Keratinocyte (primary cell): Measurements from ENCODE around the gene DSCAML1. TPM values are rescaled to one million over a fixed set of nuclear protein-coding genes. Genes with fewer than 3 reads are reported as not detected.

Source experiments
- DNase-seq: peaks from one replicate; pipeline ENCODE4 v3.0.0-alpha.2; 2011; ENCODE audit warnings: low read depth, missing footprints, low spot score
- FAIRE-seq: peaks from 2 replicates; lab custom pipeline; 2011; peaks lifted over from hg19 to GRCh38; lab: Jason Lieb, UNC
- H2AFZ ChIP-seq: 2 replicates; pipeline ENCODE4 v1.6.0; 2012; ENCODE audit warnings: low read length, control low read depth, inconsistent platforms; ENCODE audit not compliant: control insufficient read depth
- H3K27ac ChIP-seq: 2 replicates; pipeline ENCODE4 v1.5.1; 2011; ENCODE audit warnings: low read length; ENCODE audit not compliant: control insufficient read depth, insufficient read depth
- H3K27me3 ChIP-seq: 3 replicates; pipeline ENCODE4 v1.6.0; 2011; ENCODE audit warnings: low read length; ENCODE audit not compliant: control insufficient read depth, insufficient read depth; ENCODE audit errors: extremely low read depth
- H3K36me3 ChIP-seq, 2 experiments: 2 replicates in 1 of 2; 3 replicates in 1 of 2; pipeline ENCODE4 v1.5.1; 2011; ENCODE audit warnings: low read length in 2 of 2, mild to moderate bottlenecking in 1 of 2; ENCODE audit not compliant: control insufficient read depth in 2 of 2, insufficient read depth in 2 of 2; ENCODE audit errors: extremely low read depth in 1 of 2
- H3K4me1 ChIP-seq: 3 replicates; pipeline ENCODE4 v1.5.1; 2011; ENCODE audit warnings: low read length; ENCODE audit not compliant: control insufficient read depth, insufficient read depth; ENCODE audit errors: extremely low read depth
- H3K4me2 ChIP-seq: 3 replicates; pipeline ENCODE4 v1.6.0; 2011; ENCODE audit warnings: low read depth, low read length; ENCODE audit not compliant: control insufficient read depth, insufficient read depth; ENCODE audit errors: extremely low read depth
- H3K4me3 ChIP-seq, 3 experiments: fragments of 200-600 bp in 1 of 3; sonication (generic) in 1 of 3; 2 replicates in 2 of 3; 3 replicates in 1 of 3; pipeline ENCODE4 v1.5.1; 2011 to 2016; ENCODE audit warnings: low read length in 3 of 3, mild to moderate bottlenecking in 3 of 3, control low read depth in 2 of 3, inconsistent platforms in 1 of 3, low read depth in 1 of 3, mixed read lengths in 1 of 3, mixed run types in 1 of 3, moderate library complexity in 1 of 3; ENCODE audit not compliant: control insufficient read depth in 2 of 3, insufficient read depth in 2 of 3; ENCODE audit errors: extremely low read depth in 1 of 3
- H3K79me2 ChIP-seq: 2 replicates; pipeline ENCODE4 v1.6.0; 2012; ENCODE audit warnings: low read length; ENCODE audit not compliant: control insufficient read depth, insufficient read depth
- H3K9ac ChIP-seq: 3 replicates; pipeline ENCODE4 v1.6.0; 2011; ENCODE audit warnings: low read length; ENCODE audit not compliant: control insufficient read depth, insufficient read depth; ENCODE audit errors: extremely low read depth
- H3K9me1 ChIP-seq: 3 replicates; pipeline ENCODE4 v1.6.0; 2011; ENCODE audit warnings: low read length; ENCODE audit not compliant: control insufficient read depth, insufficient read depth; ENCODE audit errors: extremely low read depth
- H3K9me3 ChIP-seq: 2 replicates; pipeline ENCODE4 v1.5.1; 2012; ENCODE audit warnings: low read depth, low read length; ENCODE audit not compliant: control insufficient read depth
- H4K20me1 ChIP-seq: 3 replicates; pipeline ENCODE4 v1.6.0; 2011; ENCODE audit warnings: low read length; ENCODE audit not compliant: control insufficient read depth, insufficient read depth; ENCODE audit errors: extremely low read depth
- CTCF ChIP-seq, 3 experiments: IDR thresholded peaks in 1 of 3; conservative IDR thresholded peaks in 1 of 3; optimal IDR thresholded peaks in 1 of 3; 2 replicates in 2 of 3; 3 replicates in 1 of 3; pipeline versions ENCODE3 to v1.5.1; 2011; ENCODE audit warnings: low read length in 3 of 3, mild to moderate bottlenecking in 3 of 3, moderate library complexity in 2 of 3, control low read depth in 1 of 3, inconsistent platforms in 1 of 3; ENCODE audit not compliant: insufficient read depth in 2 of 3; ENCODE audit errors: extremely low read depth in 1 of 3
- EZH2 ChIP-seq: IDR thresholded peaks from one replicate; pipeline ENCODE4 v1.6.1; 2012; ENCODE audit warnings: inconsistent platforms, mild to moderate bottlenecking, low read length, moderate library complexity
- dilution Hi-C: fragments of 300-500 bp; cut with MboI; formaldehyde crosslinking; loops from one replicate; pipeline ENCODE4 v1.7.0; 2020; ENCODE audit warnings: low sequenced_read_pairs; ENCODE audit not compliant: extremely low pct_ligation_motif_present
- polyA plus RNA-seq, 5 experiments: library from polyadenylated mRNA; depleted of rRNA in 3 of 5; stranded (reverse) in 3 of 5; stranded (forward) in 1 of 5; unstranded in 1 of 5; fragments of >200 nt; gene quantifications; 1 replicate in 1 of 5; 2 replicates in 3 of 5; 3 replicates in 1 of 5; pipeline versions ENCODE4 v1.2.1 to v1.2.3, GENCODE V29; 2011 to 2012; ENCODE audit warnings: missing spikeins in 2 of 5, low read depth in 1 of 5, low replicate concordance in 1 of 5

Gene DSCAML1
- polyA plus RNA-seq, 1 donor (not counting 4 experiments of a cell fraction or from before 2014, with no cell fraction given) = not detected

GRCh38 chr11:117620659-117621058 lies 176.4 kb downstream of the DSCAML1 start:
- Histone ChIP-seq H3K9me3 (no peaks in the 10 kb centered on the region), H3K4me1 (no peaks in the 10 kb centered on the region), H4K20me1 (no peaks in the 10 kb centered on the region), H3K36me3 (no peaks in the 10 kb centered on the region), H3K9me1 (no peaks in the 10 kb centered on the region), H3K4me3 (no peak overlapping the region), H3K9ac (no peak overlapping the region), H3K27ac (no peak overlapping the region), H3K79me2 (no peaks in the 10 kb centered on the region), H3K27me3 (peaks cover 3% of the 10 kb centered on the region), H3K4me2 (no peak overlapping the region), H2AFZ (no peak overlapping the region)
- FAIRE-seq = no peak
- TF ChIP-seq CTCF (optimal IDR thresholded peaks at IDR 0.05 in 1 of 3, IDR thresholded peaks at IDR 0.05 in 1 of 3, conservative IDR thresholded peaks at IDR 0.05 in 1 of 3; ENCODE audit: extremely low read depth in 1 of 3, insufficient read depth in 2 of 3, low read length in 3 of 3) = no peak
- TF ChIP-seq EZH2 = no peak
- dilution Hi-C loops = no loop called here
- no peak for DNase-seq

GRCh38 chr11:117620086-117620485 lies 176.9 kb downstream of the DSCAML1 start:
- dilution Hi-C loops = no loop called here
- H3K9me1 ChIP-seq = no peaks in the 10 kb centered on the region
- H3K9ac ChIP-seq = no peak overlapping the region
- H3K27ac ChIP-seq = no peak overlapping the region
- no peaks in the 10 kb centered on the region for H3K79me2 ChIP-seq
- H2AFZ ChIP-seq = no peak overlapping the region
- FAIRE-seq = no peak
- no peaks in the 10 kb centered on the region for H3K36me3 ChIP-seq
- H3K9me3 ChIP-seq = no peaks in the 10 kb centered on the region
- H3K4me3 ChIP-seq = no peak overlapping the region
- no peaks in the 10 kb centered on the region for H4K20me1 ChIP-seq
- H3K4me2 ChIP-seq = no peak overlapping the region
- H3K4me1 ChIP-seq = no peaks in the 10 kb centered on the region
- H3K27me3 ChIP-seq = peaks cover 9% of the 10 kb centered on the region
- TF ChIP-seq CTCF (optimal IDR thresholded peaks at IDR 0.05 in 1 of 3, IDR thresholded peaks at IDR 0.05 in 1 of 3, conservative IDR thresholded peaks at IDR 0.05 in 1 of 3; ENCODE audit: extremely low read depth in 1 of 3, insufficient read depth in 2 of 3, low read length in 3 of 3) (no peak), EZH2 (no peak)
- DNase-seq = no peak
